ENCODE results near the gene CDH12. TPM values are rescaled to one million over a fixed set of nuclear protein-coding genes. Genes with fewer than 3 reads are reported as not detected.
"Not testable (repeated sequence)": the region's sequence is repeated elsewhere in the genome, so short reads cannot be mapped to it uniquely, and the experiment has no call there.

The CDH12 gene
- total RNA-seq, 1 donor from 2014 or later: not detected

- DNase-seq (no peak), ATAC-seq (no peak)
- intact Hi-C loops (cut with micrococcal nuclease): no loop called here
Observed at GRCh38 chr5:22669345-22669744, 183.8 kb downstream of the CDH12 start.

GRCh38 chr5:22665801-22666200 lies 187.3 kb downstream of the CDH12 start:
- intact Hi-C loops (cut with micrococcal nuclease): no loop called here
- ATAC-seq: no peak
- no peak for DNase-seq

GRCh38 chr5:22663134-22663533 lies 190.0 kb downstream of the CDH12 start:
- DNase-seq (no peak), ATAC-seq (no peak)
- intact Hi-C loops (cut with micrococcal nuclease): no loop called here

GRCh38 chr5:22662391-22662790 lies 190.8 kb downstream of the CDH12 start:
- ATAC-seq (no peak), DNase-seq (no peak)
- intact Hi-C loops (cut with micrococcal nuclease): no loop called here

- ATAC-seq: no peak
- intact Hi-C loops (cut with micrococcal nuclease): no loop called here
- no peak for DNase-seq
Observed at GRCh38 chr5:22651355-22651754, 201.8 kb downstream of the CDH12 start.

- ATAC-seq: no peak
- intact Hi-C loops (cut with micrococcal nuclease): no loop called here
Observed at GRCh38 chr5:22650511-22650910, 202.6 kb downstream of the CDH12 start.

GRCh38 chr5:22649074-22649473 lies 204.1 kb downstream of the CDH12 start:
- no peak for ATAC-seq

More at GRCh38 chr5:22650511-22650910, 202.6 kb downstream of the CDH12 start:
- no peak for DNase-seq

GRCh38 chr5:22644859-22645258 lies 208.3 kb downstream of the CDH12 start:
- no peak for ATAC-seq
- DNase-seq: no peak
- intact Hi-C loops (cut with micrococcal nuclease): no loop called here

More at GRCh38 chr5:22649074-22649473, 204.1 kb downstream of the CDH12 start:
- intact Hi-C loops (cut with micrococcal nuclease): no loop called here
- no peak for DNase-seq

GRCh38 chr5:22643356-22643755 lies 209.8 kb downstream of the CDH12 start:
- intact Hi-C loops (cut with micrococcal nuclease): no loop called here
- DNase-seq (no peak), ATAC-seq (no peak)

- no peak for ATAC-seq
- no peak for DNase-seq
- intact Hi-C loops (cut with micrococcal nuclease): no loop called here
Observed at GRCh38 chr5:22631683-22632082, 221.5 kb downstream of the CDH12 start.

- no peak for ATAC-seq
- no peak for DNase-seq
- intact Hi-C loops (cut with micrococcal nuclease): no loop called here
Observed at GRCh38 chr5:22627029-22627428, 226.1 kb downstream of the CDH12 start.

GRCh38 chr5:22625451-22625850 lies 227.7 kb downstream of the CDH12 start:
- intact Hi-C loops (cut with micrococcal nuclease): no loop called here
- ATAC-seq (no peak), DNase-seq (no peak)

- ATAC-seq (no peak), DNase-seq (no peak)
- intact Hi-C loops (cut with micrococcal nuclease): no loop called here
Observed at GRCh38 chr5:22621084-22621483, 232.1 kb downstream of the CDH12 start.

GRCh38 chr5:22615964-22616363 lies 237.2 kb downstream of the CDH12 start:
- intact Hi-C loops (cut with micrococcal nuclease): no loop called here
- no peak for ATAC-seq
- DNase-seq: no peak

- ATAC-seq (no peak), DNase-seq (no peak)
- intact Hi-C loops (cut with micrococcal nuclease): no loop called here
Observed at GRCh38 chr5:22614486-22615094, 238.6 kb downstream of the CDH12 start.

GRCh38 chr5:22612928-22613327 lies 240.2 kb downstream of the CDH12 start:
- intact Hi-C loops (cut with micrococcal nuclease): no loop called here
- ATAC-seq: no peak
- no peak for DNase-seq

GRCh38 chr5:22611327-22611726 lies 241.8 kb downstream of the CDH12 start:
- no peak for ATAC-seq
- intact Hi-C loops (cut with micrococcal nuclease): no loop called here
- DNase-seq: no peak

- DNase-seq; intact Hi-C loops (cut with micrococcal nuclease); ATAC-seq: not testable (repeated sequence)
Observed at GRCh38 chr5:22607498-22607897, 245.6 kb downstream of the CDH12 start.

- intact Hi-C loops (cut with micrococcal nuclease): no loop called here
- no peak for DNase-seq
- ATAC-seq: no peak
Observed at GRCh38 chr5:22605473-22605872, 247.7 kb downstream of the CDH12 start.

GRCh38 chr5:22604711-22605110 lies 248.4 kb downstream of the CDH12 start:
- ATAC-seq (no peak), DNase-seq (no peak)
- intact Hi-C loops (cut with micrococcal nuclease): no loop called here

- ATAC-seq (no peak), DNase-seq (no peak)
- intact Hi-C loops (cut with micrococcal nuclease): no loop called here
Observed at GRCh38 chr5:22598796-22599195, 254.3 kb downstream of the CDH12 start.

All from left ventricle myocardium superior (tissue), 1 donor.